A673 (cell line): Measurements from ENCODE around the gene TCF7L1. TPM values are rescaled to one million over a fixed set of nuclear protein-coding genes. Genes with fewer than 3 reads are reported as not detected.
A peak's percentile ranks its signal among the peaks of the same experiment; 100 is the strongest.

ENCODE experiments used
- BruUV-seq: library from RNA; stranded (reverse); fragments of 400-500 nt; replicated peaks from 2 replicates; lab custom pipeline; 2021; lab: Mats Ljungman, UMichigan
- CTCF ChIA-PET: fragments of 300-600 bp; sonication (Branson Sonifier 250); formaldehyde crosslinking; loops from one replicate; lab custom pipeline; 2022; ENCODE audit warnings: antibody characterized with exemption; lab: Charles Lee
- POLR2A ChIA-PET: fragments of 300-600 bp; sonication (Branson Sonifier 250); formaldehyde crosslinking; loops from one replicate; lab custom pipeline; 2022; ENCODE audit warnings: antibody characterized with exemption; ENCODE audit not compliant: low non-redundant PET; lab: Charles Lee
- DNase-seq: peaks from one replicate; pipeline ENCODE4 v3.0.0-alpha.2; 2015; ENCODE audit warnings: low spot score
- H3K27ac ChIP-seq: fragments of 200-600 bp; sonication (generic); 2 replicates; pipeline ENCODE4 v1.5.1; 2016; ENCODE audit warnings: mixed run types, low read depth, mild to moderate bottlenecking, mixed read lengths, antibody characterized with exemption, low read length; ENCODE audit not compliant: poor library complexity, severe bottlenecking
- H3K27me3 ChIP-seq: fragments of 200-600 bp; sonication (generic); replicated peaks from 2 replicates; pipeline ENCODE4 v1.6.1; 2017; ENCODE audit warnings: mixed run types, low read depth, mild to moderate bottlenecking, mixed read lengths, antibody characterized with exemption, low read length; ENCODE audit not compliant: insufficient read depth, poor library complexity
- H3K36me3 ChIP-seq: fragments of 200-600 bp; sonication (generic); 2 replicates; pipeline ENCODE4 v1.6.1; 2016; ENCODE audit warnings: mixed run types, mild to moderate bottlenecking, mixed read lengths, antibody characterized with exemption, low read length; ENCODE audit not compliant: insufficient read depth, poor library complexity, severe bottlenecking
- H3K4me1 ChIP-seq: fragments of 200-600 bp; sonication (generic); 2 replicates; pipeline ENCODE4 v1.6.1; 2017; ENCODE audit warnings: mixed run types, mild to moderate bottlenecking, mixed read lengths, antibody characterized with exemption, low read length; ENCODE audit not compliant: insufficient read depth, poor library complexity, severe bottlenecking
- H3K4me3 ChIP-seq: fragments of 200-600 bp; sonication (generic); 2 replicates; pipeline ENCODE4 v1.5.1; 2016; ENCODE audit warnings: low read depth, mixed run types, mild to moderate bottlenecking, mixed read lengths, low read length; ENCODE audit not compliant: poor library complexity, severe bottlenecking
- H3K9me3 ChIP-seq: fragments of 200-600 bp; sonication (generic); 2 replicates; pipeline ENCODE4 v1.6.1; 2016; ENCODE audit warnings: mixed run types, low read depth, mild to moderate bottlenecking, mixed read lengths, antibody characterized with exemption, low read length; ENCODE audit not compliant: poor library complexity, severe bottlenecking
- CTCF ChIP-seq: fragments of 300-800, 200-600 bp; sonication (generic); conservative IDR thresholded peaks from 2 replicates; pipeline ENCODE4 v1.5.1; 2017; ENCODE audit warnings: low read depth, mild to moderate bottlenecking, antibody characterized with exemption, low read length, moderate library complexity, mixed read lengths
- EZH2 ChIP-seq: fragments of 200-600 bp; sonication (generic); IDR thresholded peaks from 2 replicates; pipeline ENCODE4 v1.6.1; 2017; ENCODE audit warnings: borderline replicate concordance, low read depth, mild to moderate bottlenecking, mixed read lengths, antibody characterized with exemption, low read length; ENCODE audit not compliant: poor library complexity, severe bottlenecking
- intact Hi-C: fragments of 100-400 bp; cut with micrococcal nuclease; formaldehyde crosslinking; loops from one replicate; pipeline ENCODE4 v1.10.0; 2022; ENCODE audit not compliant: unreplicated experiment
- total RNA-seq: library from RNA; stranded (reverse); gene quantifications from 2 replicates; pipeline ENCODE4 v1.2.3, GENCODE V29; 2021

Gene TCF7L1
- total RNA-seq, 1 experiment from 2014 or later: 21.9 TPM

- H3K36me3 ChIP-seq: no peaks in the 10 kb centered on the region
- POLR2A ChIA-PET: no interaction called here
- TF ChIP-seq CTCF: no peak
- TF ChIP-seq EZH2: no peak
- H3K27me3 ChIP-seq: no peaks in the 10 kb centered on the region
- peak overlapping the region; percentile 58 for H3K27ac ChIP-seq
- H3K9me3 ChIP-seq: no peaks in the 10 kb centered on the region
- no peak for DNase-seq
- H3K4me1 ChIP-seq: peaks cover 41% of the 10 kb centered on the region
- no TSS peak for BruUV-seq
- intact Hi-C loops: no loop called here
- CTCF ChIA-PET: interaction anchor here (0.7 kb wide), 1 partner anchor 18 kb away, joined by 4 read pairs; no protein-coding TSS in a partner anchor
- H3K4me3 ChIP-seq: no peak overlapping the region
Observed at GRCh38 chr2:85163675-85164074, 30.5 kb downstream of the TCF7L1 start.

- Histone ChIP-seq H3K4me1 (peaks cover 41% of the 10 kb centered on the region), H3K4me3 (no peak overlapping the region), H3K9me3 (no peaks in the 10 kb centered on the region), H3K27me3 (no peaks in the 10 kb centered on the region), H3K27ac (peak overlapping the region; percentile 58), H3K36me3 (no peaks in the 10 kb centered on the region)
- CTCF ChIA-PET: no interaction called here
- peak; percentile 39 for DNase-seq
- TF ChIP-seq EZH2 (no peak), CTCF (0 out of 2 replicates have a peak, but pooled peaks have one; percentile 35)
- POLR2A ChIA-PET: no interaction called here
- intact Hi-C loops: no loop called here
- BruUV-seq: no TSS peak
Observed at GRCh38 chr2:85164145-85164569, 31.0 kb downstream of the TCF7L1 start.

GRCh38 chr2:85165088-85165690 is 32.0 kb downstream of the TCF7L1 start:
- Histone ChIP-seq H3K27ac (peak overlapping the region; percentile 10), H3K27me3 (no peaks in the 10 kb centered on the region), H3K4me3 (no peak overlapping the region), H3K9me3 (no peaks in the 10 kb centered on the region), H3K36me3 (no peaks in the 10 kb centered on the region), H3K4me1 (peaks cover 41% of the 10 kb centered on the region)
- ChIA-PET CTCF (interaction anchor here (1.1 kb wide), 1 partner anchor 20 kb away, joined by 4 read pairs; no protein-coding TSS in a partner anchor), POLR2A (no interaction called here)
- no TSS peak for BruUV-seq
- TF ChIP-seq CTCF (no peak), EZH2 (no peak)
- DNase-seq: no peak
- intact Hi-C loops: no loop called here
